ENCODE results near the gene LDB2. TPM values are rescaled to one million over a fixed set of nuclear protein-coding genes. Genes with fewer than 3 reads are reported as not detected.
A peak's percentile ranks its signal among the peaks of the same experiment; 100 is the strongest.

Gene LDB2
- total RNA-seq, 1 donor = 85.9 TPM

DNA sequence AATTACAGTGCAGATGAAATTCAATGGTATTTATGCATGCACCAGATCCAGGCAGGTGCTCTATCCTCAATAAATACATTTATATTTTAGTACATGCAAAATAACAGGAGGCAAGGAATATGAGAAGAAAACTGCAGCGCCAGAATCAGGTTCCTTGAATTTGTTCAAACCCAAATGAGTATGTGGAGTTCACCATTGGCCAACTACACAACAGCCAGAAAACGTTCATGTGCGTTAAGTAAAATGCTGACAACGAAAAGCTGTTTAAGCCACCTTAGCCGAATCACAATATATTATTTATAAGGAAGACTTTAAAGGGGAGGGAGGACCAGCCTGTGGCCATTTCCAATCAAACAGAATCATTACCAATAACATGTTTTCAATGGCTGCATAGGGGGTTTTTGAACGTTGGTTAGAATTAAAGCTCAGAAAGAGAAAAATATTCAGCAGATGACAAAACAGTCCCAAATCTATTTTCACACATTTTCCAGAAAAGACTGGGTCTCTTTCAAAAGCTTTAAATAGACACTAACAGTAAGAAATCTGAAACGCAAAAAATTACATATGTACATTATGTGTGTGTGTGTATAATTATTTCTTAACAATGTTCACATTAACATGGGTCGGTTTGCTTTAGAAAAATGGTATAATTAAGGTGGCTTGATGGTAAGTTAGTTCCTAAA is 171.9 kb downstream of the LDB2 start:
- no peak for DNase-seq (ENCODE audit: low read depth)
- H3K4me3 ChIP-seq (ENCODE audit: low read depth, low read length) = no peak overlapping the region
- TF ChIP-seq, protein P1, sequence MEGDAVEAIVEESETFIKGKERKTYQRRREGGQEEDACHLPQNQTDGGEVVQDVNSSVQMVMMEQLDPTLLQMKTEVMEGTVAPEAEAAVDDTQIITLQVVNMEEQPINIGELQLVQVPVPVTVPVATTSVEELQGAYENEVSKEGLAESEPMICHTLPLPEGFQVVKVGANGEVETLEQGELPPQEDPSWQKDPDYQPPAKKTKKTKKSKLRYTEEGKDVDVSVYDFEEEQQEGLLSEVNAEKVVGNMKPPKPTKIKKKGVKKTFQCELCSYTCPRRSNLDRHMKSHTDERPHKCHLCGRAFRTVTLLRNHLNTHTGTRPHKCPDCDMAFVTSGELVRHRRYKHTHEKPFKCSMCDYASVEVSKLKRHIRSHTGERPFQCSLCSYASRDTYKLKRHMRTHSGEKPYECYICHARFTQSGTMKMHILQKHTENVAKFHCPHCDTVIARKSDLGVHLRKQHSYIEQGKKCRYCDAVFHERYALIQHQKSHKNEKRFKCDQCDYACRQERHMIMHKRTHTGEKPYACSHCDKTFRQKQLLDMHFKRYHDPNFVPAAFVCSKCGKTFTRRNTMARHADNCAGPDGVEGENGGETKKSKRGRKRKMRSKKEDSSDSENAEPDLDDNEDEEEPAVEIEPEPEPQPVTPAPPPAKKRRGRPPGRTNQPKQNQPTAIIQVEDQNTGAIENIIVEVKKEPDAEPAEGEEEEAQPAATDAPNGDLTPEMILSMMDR (IDR thresholded peaks at IDR 0.05; ENCODE audit: insufficient read depth, low read length) = no peak

DNA sequence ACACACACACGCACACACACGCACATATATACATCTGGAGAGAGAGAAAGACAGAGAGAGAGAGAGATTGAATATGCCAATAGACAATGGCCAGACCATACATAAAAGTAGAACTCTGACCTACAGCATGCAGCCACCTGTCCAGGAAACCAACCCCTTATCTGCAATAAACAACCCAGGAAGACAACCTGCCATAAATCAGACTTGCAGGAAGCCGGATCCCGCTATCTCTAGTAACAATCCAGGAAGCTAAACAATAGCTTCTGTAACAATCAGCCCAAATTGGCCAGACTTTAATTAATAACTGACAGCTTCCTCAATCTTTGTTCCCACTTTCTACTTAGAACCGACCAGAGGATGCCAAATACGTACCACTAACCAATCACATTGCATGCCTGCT is 173.2 kb downstream of the LDB2 start:
- TF ChIP-seq, protein P1 (IDR thresholded peaks at IDR 0.05; ENCODE audit: insufficient read depth, low read length) = no peak
- DNase-seq (ENCODE audit: low read depth) = no peak
- H3K4me3 ChIP-seq (ENCODE audit: low read depth, low read length) = no peak overlapping the region

- H3K4me3 ChIP-seq (ENCODE audit: low read depth, low read length) = no peak overlapping the region
- DNase-seq (ENCODE audit: low read depth) = no peak
- TF ChIP-seq, protein P1 (IDR thresholded peaks at IDR 0.05; ENCODE audit: insufficient read depth, low read length) = no peak
Measured at GRCh38 chr4:16722416-16722815, 176.0 kb downstream of the LDB2 start.

GRCh38 chr4:16721613-16722291 is 176.7 kb downstream of the LDB2 start:
- peak overlapping the region; percentile 38 for H3K4me3 ChIP-seq (ENCODE audit: low read depth, low read length)
- peak; percentile 95 for DNase-seq (ENCODE audit: low read depth)

DNA sequence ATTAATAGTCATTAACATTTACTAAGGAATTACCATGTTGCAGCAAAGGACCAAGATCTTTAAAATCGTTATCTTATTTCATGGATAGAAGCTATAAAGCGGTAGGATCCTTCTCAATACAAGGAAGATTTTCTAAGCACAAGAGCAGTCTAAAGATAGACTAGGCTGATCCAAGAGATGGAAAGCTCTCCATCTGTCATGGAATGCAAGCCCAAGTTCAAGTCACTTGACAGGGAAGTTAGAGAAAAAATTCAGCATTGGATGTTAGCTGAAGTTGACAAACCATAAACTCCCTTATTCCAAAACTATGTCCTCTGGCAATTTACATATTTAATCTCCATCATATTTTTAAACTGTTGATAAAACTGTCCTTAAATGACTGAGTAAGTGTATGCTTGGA is 177.7 kb downstream of the LDB2 start:
- TF ChIP-seq, protein P1 (IDR thresholded peaks at IDR 0.05; ENCODE audit: insufficient read depth, low read length) = no peak
- peak; percentile 2 for DNase-seq (ENCODE audit: low read depth)
- no peak overlapping the region for H3K4me3 ChIP-seq (ENCODE audit: low read depth, low read length)

More at GRCh38 chr4:16721613-16722291, 176.7 kb downstream of the LDB2 start:
- TF ChIP-seq, protein P1 (IDR thresholded peaks at IDR 0.05; ENCODE audit: insufficient read depth, low read length) = no peak

DNA sequence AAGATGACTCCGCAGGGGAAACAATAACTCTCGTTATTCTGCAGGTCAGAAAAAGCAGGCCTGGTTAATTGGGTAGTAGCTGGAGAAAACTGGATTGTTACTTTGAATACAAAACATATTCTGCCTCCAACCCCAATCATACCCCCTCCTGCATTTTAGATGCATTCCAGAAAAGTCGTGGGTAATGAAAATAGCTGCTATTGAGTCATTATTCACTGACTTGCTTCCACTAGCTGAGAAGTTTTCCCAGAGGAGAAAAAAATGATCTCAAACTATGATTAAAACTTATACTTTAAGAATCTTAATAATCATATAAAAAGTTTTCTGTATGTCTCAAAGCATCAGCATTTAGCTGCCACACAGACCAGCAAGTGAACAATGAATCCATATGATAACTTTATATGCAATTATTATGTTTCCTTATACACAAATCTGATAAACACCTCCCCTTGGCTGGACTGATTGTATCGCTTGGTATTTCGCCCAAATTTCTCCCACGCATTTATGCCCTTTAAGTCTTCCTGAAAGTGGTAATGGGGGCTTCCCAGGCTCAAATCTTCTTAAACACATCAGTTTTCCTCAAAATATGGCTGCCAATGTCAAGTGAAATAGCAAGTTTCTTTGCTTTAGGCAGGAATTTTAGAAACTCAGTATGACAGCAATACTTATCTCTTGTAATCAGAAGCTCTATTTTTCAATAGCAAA is 181.0 kb downstream of the LDB2 start:
- DNase-seq (ENCODE audit: low read depth) = peak; percentile 56
- TF ChIP-seq, protein P1 (IDR thresholded peaks at IDR 0.05; ENCODE audit: insufficient read depth, low read length) = no peak
- H3K4me3 ChIP-seq (ENCODE audit: low read depth, low read length) = no peak overlapping the region
